ENCODE data around the gene NPHP4. TPM values are rescaled to one million over a fixed set of nuclear protein-coding genes. Genes with fewer than 3 reads are reported as not detected.

NPHP4 gene
- total RNA-seq, 2 donors from 2014 or later = 6.2 to 15.9 TPM

GRCh38 chr1:5821540-5822176 is 170.6 kb downstream of the NPHP4 start:
- Histone ChIP-seq H3K9me3 (no peaks in the 10 kb centered on the region), H3K27me3 (no peaks in the 10 kb centered on the region), H3K4me3 (no peak overlapping the region), H3K9ac (ENCODE audit: low read depth in 2 of 2, low read length in 2 of 2) (no peak overlapping the region), H3K4me1 (no peaks in the 10 kb centered on the region), H3K27ac (no peak overlapping the region), H3K36me3 (no peaks in the 10 kb centered on the region)
- intact Hi-C loops (cut with DNase I) = no loop called here
- no peak for DNase-seq
- TF ChIP-seq, protein P1, sequence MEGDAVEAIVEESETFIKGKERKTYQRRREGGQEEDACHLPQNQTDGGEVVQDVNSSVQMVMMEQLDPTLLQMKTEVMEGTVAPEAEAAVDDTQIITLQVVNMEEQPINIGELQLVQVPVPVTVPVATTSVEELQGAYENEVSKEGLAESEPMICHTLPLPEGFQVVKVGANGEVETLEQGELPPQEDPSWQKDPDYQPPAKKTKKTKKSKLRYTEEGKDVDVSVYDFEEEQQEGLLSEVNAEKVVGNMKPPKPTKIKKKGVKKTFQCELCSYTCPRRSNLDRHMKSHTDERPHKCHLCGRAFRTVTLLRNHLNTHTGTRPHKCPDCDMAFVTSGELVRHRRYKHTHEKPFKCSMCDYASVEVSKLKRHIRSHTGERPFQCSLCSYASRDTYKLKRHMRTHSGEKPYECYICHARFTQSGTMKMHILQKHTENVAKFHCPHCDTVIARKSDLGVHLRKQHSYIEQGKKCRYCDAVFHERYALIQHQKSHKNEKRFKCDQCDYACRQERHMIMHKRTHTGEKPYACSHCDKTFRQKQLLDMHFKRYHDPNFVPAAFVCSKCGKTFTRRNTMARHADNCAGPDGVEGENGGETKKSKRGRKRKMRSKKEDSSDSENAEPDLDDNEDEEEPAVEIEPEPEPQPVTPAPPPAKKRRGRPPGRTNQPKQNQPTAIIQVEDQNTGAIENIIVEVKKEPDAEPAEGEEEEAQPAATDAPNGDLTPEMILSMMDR (IDR thresholded peaks at IDR 0.05) = no peak

DNA sequence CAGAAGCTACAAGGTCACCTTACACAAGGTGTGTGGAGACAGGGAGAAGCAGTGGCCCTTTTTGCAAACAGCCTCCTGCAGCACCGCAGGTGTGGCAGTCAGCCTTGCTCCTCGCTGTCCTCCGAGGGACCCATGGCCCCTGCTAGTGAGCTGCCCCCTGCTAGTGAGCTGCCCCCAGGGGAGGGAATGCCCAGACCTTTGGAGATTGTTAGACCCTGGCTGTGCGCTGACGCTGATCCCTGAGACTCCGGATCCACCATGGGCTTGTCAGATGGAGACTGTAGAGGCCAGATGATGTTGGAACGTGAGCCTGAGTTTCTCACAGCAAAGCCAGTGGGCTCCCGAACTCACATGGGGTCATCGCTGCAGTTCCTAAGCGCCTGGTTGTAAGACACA is 172.2 kb downstream of the NPHP4 start:
- no peak overlapping the region for H3K4me3 ChIP-seq
- TF ChIP-seq, protein P1 (IDR thresholded peaks at IDR 0.05) = no peak
- no peak overlapping the region for H3K27ac ChIP-seq
- no peaks in the 10 kb centered on the region for H3K27me3 ChIP-seq
- no peaks in the 10 kb centered on the region for H3K36me3 ChIP-seq
- H3K9me3 ChIP-seq = no peaks in the 10 kb centered on the region
- no peaks in the 10 kb centered on the region for H3K4me1 ChIP-seq
- no peak for DNase-seq
- no peak overlapping the region for H3K9ac ChIP-seq (ENCODE audit: low read depth in 2 of 2, low read length in 2 of 2)
- intact Hi-C loops (cut with DNase I) = no loop called here

DNA sequence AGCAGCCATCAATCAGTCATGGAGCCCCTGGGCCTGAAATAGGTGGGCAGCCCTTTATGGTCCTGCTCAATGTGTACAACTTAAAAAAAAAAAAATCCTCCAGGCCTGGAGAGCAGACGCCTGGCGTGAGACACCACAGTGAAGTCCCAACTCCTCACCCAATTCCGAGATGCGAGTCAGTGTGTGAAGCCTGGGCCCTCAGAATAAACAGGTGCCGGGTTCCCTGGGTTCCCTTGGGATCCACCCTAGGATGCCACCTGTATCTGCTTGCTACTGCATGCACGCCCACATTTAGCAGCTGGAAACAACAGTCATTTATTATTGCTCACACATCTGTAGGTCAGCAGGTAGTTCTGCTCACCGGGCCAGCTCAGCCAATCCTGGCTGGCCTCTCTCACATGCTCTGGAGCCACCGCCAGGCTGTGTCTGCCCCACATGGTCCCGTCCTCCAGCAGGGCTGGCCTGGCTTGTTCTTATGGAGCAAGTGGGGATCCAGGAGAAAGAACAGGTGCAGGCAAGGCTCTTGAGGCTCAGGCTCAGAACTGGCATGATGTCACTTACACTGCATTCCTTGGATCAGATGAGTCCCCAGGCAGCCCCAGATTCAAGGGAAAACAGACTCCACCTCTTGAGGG is 172.7 kb downstream of the NPHP4 start:
- no peak for DNase-seq
- Histone ChIP-seq H3K4me1 (no peaks in the 10 kb centered on the region), H3K27ac (no peak overlapping the region), H3K4me3 (no peak overlapping the region), H3K9me3 (no peaks in the 10 kb centered on the region), H3K27me3 (no peaks in the 10 kb centered on the region), H3K9ac (ENCODE audit: low read depth in 2 of 2, low read length in 2 of 2) (no peak overlapping the region), H3K36me3 (no peaks in the 10 kb centered on the region)
- intact Hi-C loops (cut with DNase I) = no loop called here
- TF ChIP-seq, protein P1 (IDR thresholded peaks at IDR 0.05) = no peak

DNA sequence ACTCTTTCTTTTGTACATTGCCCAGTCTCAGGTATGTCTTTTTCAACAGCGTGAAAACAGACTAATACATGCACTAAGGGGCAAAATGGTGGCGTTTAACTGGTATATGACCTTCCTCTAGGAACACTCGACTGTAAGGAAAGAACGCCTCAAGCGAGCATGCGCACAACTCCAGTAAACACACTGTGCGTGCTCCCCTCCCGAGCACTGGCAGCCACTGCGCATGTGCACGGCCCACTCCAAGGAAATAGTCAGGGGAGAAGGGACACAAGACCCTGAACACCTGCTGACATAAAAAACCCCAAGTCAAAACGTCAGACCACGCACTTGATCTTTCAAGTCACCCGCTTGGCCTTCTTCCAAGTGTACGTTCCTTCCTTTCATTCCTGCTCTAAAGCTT is 173.5 kb downstream of the NPHP4 start:
- no peak overlapping the region for H3K9ac ChIP-seq (ENCODE audit: low read depth in 2 of 2, low read length in 2 of 2)
- no peak overlapping the region for H3K27ac ChIP-seq
- no peaks in the 10 kb centered on the region for H3K36me3 ChIP-seq
- no peak for DNase-seq
- H3K4me1 ChIP-seq = no peaks in the 10 kb centered on the region
- TF ChIP-seq, protein P1 (IDR thresholded peaks at IDR 0.05) = no peak
- intact Hi-C loops (cut with DNase I) = no loop called here
- H3K27me3 ChIP-seq = no peaks in the 10 kb centered on the region
- no peaks in the 10 kb centered on the region for H3K9me3 ChIP-seq
- no peak overlapping the region for H3K4me3 ChIP-seq

DNA sequence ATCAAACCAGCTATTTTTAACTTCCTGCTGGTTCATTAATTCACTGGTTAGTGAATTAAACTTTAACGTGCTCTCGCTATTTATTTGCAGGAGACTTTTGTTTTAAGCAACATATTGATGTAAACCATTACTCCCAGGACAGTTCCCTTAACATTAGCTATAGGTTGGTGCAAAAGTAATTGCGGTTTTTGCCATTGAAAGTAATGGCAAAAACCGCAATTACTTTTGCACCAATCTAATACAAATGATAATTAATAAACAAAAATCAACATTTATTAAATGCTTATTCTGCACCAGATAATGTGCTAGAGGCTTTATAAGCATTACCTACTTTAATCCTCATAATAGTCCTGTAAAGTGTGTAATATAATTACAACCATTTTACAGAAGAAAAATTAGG is 176.5 kb downstream of the NPHP4 start:
- no peak overlapping the region for H3K9ac ChIP-seq (ENCODE audit: low read depth in 2 of 2, low read length in 2 of 2)
- no peak overlapping the region for H3K27ac ChIP-seq
- H3K27me3 ChIP-seq = no peaks in the 10 kb centered on the region
- TF ChIP-seq, protein P1 (IDR thresholded peaks at IDR 0.05) = no peak
- no peak overlapping the region for H3K4me3 ChIP-seq
- H3K36me3 ChIP-seq = no peaks in the 10 kb centered on the region
- H3K4me1 ChIP-seq = no peaks in the 10 kb centered on the region
- DNase-seq = no peak
- intact Hi-C loops (cut with DNase I) = no loop called here
- H3K9me3 ChIP-seq = no peaks in the 10 kb centered on the region
